Measurements from ENCODE around the gene PGA5. TPM values are rescaled to one million over a fixed set of nuclear protein-coding genes. Genes with fewer than 3 reads are reported as not detected.

PGA5 gene
- total RNA-seq, 1 experiment from 2014 or later = not detected

GRCh38 chr11:61280883-61281580 is 40.1 kb downstream of the PGA5 start:
- intact Hi-C loops (cut with micrococcal nuclease; ENCODE audit: unreplicated experiment) = no loop called here
- BruUV-seq (replicated peaks) = no TSS peak
- H3K9me3 Mint-ChIP-seq (ENCODE audit: low read depth, unreplicated experiment) = no peaks in the 10 kb centered on the region
- peaks cover 66% of the 10 kb centered on the region for H3K27me3 Mint-ChIP-seq (ENCODE audit: unreplicated experiment)
- no peaks in the 10 kb centered on the region for H3K36me3 Mint-ChIP-seq (ENCODE audit: insufficient read depth, unreplicated experiment)
- no peak for DNase-seq
- no peak overlapping the region for H3K27ac Mint-ChIP-seq (ENCODE audit: unreplicated experiment)
- CTCF ChIA-PET = no interaction called here
- no peak overlapping the region for H3K4me3 Mint-ChIP-seq (ENCODE audit: low read depth, unreplicated experiment)
- no peak for TF ChIP-seq CTCF (IDR thresholded peaks at IDR 0.05; ENCODE audit: unreplicated experiment)
- H3K4me1 Mint-ChIP-seq (ENCODE audit: low read depth, unreplicated experiment) = no peaks in the 10 kb centered on the region

- no TSS peak for BruUV-seq (replicated peaks)
Measured at GRCh38 chr11:61281581-61282250, 40.7 kb downstream of the PGA5 start.

GRCh38 chr11:61283613-61284012 is 42.6 kb downstream of the PGA5 start:
- H3K9me3 Mint-ChIP-seq (ENCODE audit: low read depth, unreplicated experiment) = no peaks in the 10 kb centered on the region
- CTCF ChIA-PET = no interaction called here
- H3K27ac Mint-ChIP-seq (ENCODE audit: unreplicated experiment) = no peak overlapping the region
- no peaks in the 10 kb centered on the region for H3K4me1 Mint-ChIP-seq (ENCODE audit: low read depth, unreplicated experiment)
- BruUV-seq (replicated peaks) = no TSS peak
- TF ChIP-seq CTCF (IDR thresholded peaks at IDR 0.05; ENCODE audit: unreplicated experiment) = no peak
- DNase-seq = no peak
- peaks cover 52% of the 10 kb centered on the region for H3K27me3 Mint-ChIP-seq (ENCODE audit: unreplicated experiment)
- no peaks in the 10 kb centered on the region for H3K36me3 Mint-ChIP-seq (ENCODE audit: insufficient read depth, unreplicated experiment)
- H3K4me3 Mint-ChIP-seq (ENCODE audit: low read depth, unreplicated experiment) = no peak overlapping the region
- intact Hi-C loops (cut with micrococcal nuclease; ENCODE audit: unreplicated experiment) = no loop called here

More at GRCh38 chr11:61281581-61282250, 40.7 kb downstream of the PGA5 start:
- Mint-ChIP-seq H3K36me3 (ENCODE audit: insufficient read depth, unreplicated experiment) (no peaks in the 10 kb centered on the region), H3K27me3 (ENCODE audit: unreplicated experiment) (peaks cover 59% of the 10 kb centered on the region), H3K9me3 (ENCODE audit: low read depth, unreplicated experiment) (no peaks in the 10 kb centered on the region), H3K27ac (ENCODE audit: unreplicated experiment) (no peak overlapping the region), H3K4me1 (ENCODE audit: low read depth, unreplicated experiment) (no peaks in the 10 kb centered on the region), H3K4me3 (ENCODE audit: low read depth, unreplicated experiment) (no peak overlapping the region)
- intact Hi-C loops (cut with micrococcal nuclease; ENCODE audit: unreplicated experiment) = no loop called here
- peak; percentile 18 for DNase-seq
- no peak for TF ChIP-seq CTCF (IDR thresholded peaks at IDR 0.05; ENCODE audit: unreplicated experiment)
- CTCF ChIA-PET = no interaction called here

GRCh38 chr11:61287338-61287977 is 46.5 kb downstream of the PGA5 start:
- Mint-ChIP-seq H3K9me3 (ENCODE audit: low read depth, unreplicated experiment) (no peaks in the 10 kb centered on the region), H3K27ac (ENCODE audit: unreplicated experiment) (no peak overlapping the region), H3K4me3 (ENCODE audit: low read depth, unreplicated experiment) (no peak overlapping the region), H3K27me3 (ENCODE audit: unreplicated experiment) (peaks cover 49% of the 10 kb centered on the region), H3K4me1 (ENCODE audit: low read depth, unreplicated experiment) (no peaks in the 10 kb centered on the region), H3K36me3 (ENCODE audit: insufficient read depth, unreplicated experiment) (no peaks in the 10 kb centered on the region)
- no peak for TF ChIP-seq CTCF (IDR thresholded peaks at IDR 0.05; ENCODE audit: unreplicated experiment)
- CTCF ChIA-PET = no interaction called here
- intact Hi-C loops (cut with micrococcal nuclease; ENCODE audit: unreplicated experiment) = no loop called here
- DNase-seq = no peak
- no TSS peak for BruUV-seq (replicated peaks)

All from Calu3 (cell line).